GM10266 (cell line): Measurements from ENCODE around the gene SCYGR8.
"Not testable (repeated sequence)": the region's sequence is repeated elsewhere in the genome, so short reads cannot be mapped to it uniquely, and the experiment has no call there.

ENCODE experiments used
- DNase-seq: peaks from one replicate; pipeline ENCODE4 v3.0.0; 2012; ENCODE audit errors: extremely low spot score
- TF ChIP-seq, protein P1 (sequence below): IDR thresholded peaks from 2 replicates; pipeline ENCODE4 v1.5.1; 2012; ENCODE audit warnings: mild to moderate bottlenecking, low read depth; ENCODE audit not compliant: control insufficient read depth, insufficient read depth; ENCODE audit errors: missing control alignments

Gene SCYGR8

DNA sequence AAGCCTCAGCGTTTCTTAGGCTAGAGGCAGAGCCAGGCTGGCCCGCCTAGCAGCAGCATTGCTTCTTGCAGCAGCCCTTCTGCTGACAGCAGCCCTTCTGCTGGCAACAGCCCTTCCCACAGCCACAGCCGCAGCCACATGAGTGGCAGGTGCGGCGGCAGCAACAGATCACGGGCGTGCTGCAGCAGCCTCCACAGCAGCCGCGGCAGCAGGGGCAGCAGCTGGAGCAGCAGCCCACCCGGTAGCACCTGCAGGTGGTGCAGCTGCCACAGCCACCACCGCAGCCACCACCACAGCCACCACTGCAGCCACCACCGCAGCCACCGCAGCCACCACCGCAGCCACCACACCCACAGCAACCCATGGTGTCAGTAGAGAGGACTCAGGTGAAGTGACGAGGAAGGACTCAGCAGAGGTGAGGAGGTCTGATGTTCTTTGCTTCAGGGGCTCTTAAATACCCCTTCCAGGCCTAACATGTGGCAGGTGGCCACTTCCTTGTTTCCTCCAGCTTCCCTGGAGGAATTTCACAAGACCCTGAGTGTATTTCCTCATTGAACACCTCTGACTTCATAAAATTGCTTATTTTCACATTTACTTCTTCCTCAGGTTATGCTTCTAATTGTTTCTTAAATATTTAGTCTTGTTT lies 21.2 kb upstream of the SCYGR8 start, which contains the start of gene SCYGR6:
TSS of gene SCYGR6 (minus strand) at position 364 of the 646 bp plus-strand sequence. CDS start at position 364, 0 bp downstream.
- DNase-seq, result no peak
- TF ChIP-seq, protein P1, sequence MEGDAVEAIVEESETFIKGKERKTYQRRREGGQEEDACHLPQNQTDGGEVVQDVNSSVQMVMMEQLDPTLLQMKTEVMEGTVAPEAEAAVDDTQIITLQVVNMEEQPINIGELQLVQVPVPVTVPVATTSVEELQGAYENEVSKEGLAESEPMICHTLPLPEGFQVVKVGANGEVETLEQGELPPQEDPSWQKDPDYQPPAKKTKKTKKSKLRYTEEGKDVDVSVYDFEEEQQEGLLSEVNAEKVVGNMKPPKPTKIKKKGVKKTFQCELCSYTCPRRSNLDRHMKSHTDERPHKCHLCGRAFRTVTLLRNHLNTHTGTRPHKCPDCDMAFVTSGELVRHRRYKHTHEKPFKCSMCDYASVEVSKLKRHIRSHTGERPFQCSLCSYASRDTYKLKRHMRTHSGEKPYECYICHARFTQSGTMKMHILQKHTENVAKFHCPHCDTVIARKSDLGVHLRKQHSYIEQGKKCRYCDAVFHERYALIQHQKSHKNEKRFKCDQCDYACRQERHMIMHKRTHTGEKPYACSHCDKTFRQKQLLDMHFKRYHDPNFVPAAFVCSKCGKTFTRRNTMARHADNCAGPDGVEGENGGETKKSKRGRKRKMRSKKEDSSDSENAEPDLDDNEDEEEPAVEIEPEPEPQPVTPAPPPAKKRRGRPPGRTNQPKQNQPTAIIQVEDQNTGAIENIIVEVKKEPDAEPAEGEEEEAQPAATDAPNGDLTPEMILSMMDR, result no peak

DNA sequence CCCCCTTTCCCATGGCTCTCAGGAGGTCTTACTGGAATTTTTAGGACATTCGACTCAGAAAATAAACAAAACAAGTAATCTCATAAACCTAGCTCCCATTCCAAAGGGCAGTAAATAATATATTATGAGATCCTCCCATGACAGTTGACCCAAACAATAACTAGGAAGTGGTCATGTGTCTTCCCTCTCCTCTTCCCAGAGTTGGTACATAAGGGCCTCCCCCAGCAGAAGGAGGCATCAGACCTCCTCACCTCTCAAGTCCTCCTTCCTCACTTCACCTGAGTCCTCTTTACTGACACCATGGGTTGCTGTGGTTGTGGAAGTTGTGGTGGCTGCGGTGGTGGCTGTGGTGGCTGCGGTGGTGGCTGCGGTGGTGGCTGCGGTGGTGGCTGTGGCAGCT lies 17.7 kb upstream of the SCYGR8 start, which contains the start of gene SCYGR7:
TSS of gene SCYGR7 (plus strand) at position 301 of the 400 bp plus-strand sequence. CDS start at position 301, 0 bp downstream.
- TF ChIP-seq, protein P1, result no peak

DNA sequence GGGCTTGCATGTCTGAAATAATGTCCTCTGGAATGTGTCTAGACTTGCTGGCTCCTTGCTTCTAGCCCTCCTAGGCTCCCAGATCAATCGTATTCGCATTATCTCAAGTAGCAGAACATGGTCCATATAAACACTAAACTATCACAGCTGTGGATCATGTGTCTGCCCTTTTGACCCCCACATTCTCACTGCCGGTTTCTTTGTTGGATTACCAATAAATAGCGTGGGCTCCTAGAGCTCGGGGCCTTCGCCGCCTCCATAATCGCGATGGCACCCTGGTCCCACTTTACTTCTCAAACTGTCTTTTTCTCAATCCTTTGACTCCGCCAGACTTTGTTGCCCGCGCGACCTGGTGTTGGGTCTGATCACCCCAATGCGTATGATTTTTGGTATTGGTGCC lies 6.3 kb upstream of the SCYGR8 start:
- DNase-seq, result no peak
- TF ChIP-seq, protein P1, result no peak

More for the DNA sequence above, 17.7 kb upstream of the SCYGR8 start, which contains the start of gene SCYGR7:
- DNase-seq, result no peak

DNA sequence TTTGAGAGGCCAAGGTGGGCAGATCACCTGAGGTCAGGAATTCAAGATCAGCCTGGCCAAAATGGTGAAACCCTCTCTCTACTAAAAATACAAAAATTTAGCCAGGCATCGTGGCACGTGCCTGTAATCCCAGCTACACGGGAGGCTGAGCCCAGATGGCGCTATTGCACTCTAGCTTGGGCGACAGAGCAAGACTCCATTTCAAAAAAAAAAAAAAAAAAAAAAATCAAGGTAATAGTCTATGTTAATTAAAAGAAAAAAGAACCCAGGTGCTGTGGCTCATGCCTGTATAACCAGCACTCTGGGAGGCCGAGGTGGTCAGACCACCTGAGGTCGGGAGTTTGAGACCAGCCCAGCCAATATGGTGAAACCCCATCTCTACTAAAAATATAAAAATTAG lies 5.0 kb upstream of the SCYGR8 start:
- not testable (repeated sequence) for DNase-seq

DNA sequence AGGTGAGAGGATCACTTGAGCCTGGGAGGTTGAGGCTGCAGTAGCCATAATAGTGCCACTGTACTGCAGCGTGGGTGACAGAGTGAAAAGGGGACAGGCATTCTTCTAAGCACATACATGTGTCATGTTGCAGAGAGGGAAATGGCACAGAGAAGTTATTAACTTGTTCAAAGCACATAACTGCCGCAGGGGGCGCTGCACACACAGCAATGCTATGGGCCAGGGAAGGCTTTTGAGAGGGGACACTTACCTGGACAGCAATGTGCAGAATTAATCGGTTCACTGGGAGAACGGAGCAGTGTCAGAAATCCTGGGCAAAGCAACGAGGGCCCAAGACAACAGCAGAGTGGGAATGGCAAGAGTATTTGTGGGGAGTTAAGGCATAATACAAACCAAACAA lies 2.4 kb downstream of the SCYGR8 start:
- TF ChIP-seq, protein P1, result peak; percentile 37
- no peak for DNase-seq

DNA sequence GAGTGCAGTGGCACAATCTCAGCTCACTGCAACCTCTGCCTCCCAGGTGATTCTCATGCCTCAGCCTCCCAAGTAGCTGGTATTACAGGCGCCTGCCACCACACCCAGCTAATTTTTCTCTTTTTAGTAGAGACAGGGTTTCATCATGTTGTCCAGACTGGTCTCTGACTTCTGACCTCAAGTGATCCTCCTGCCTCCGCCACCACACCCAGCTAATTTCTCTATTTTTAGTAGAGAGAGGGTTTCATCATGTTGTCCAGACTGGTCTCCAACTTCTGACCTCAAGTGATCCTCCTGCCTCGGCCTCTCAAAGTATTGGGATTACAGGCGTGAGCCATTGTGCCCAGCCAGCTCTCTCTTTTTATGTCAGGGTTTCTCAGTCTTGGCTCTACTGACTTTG lies 10.6 kb downstream of the SCYGR8 start:
- DNase-seq, result not testable (repeated sequence)

DNA sequence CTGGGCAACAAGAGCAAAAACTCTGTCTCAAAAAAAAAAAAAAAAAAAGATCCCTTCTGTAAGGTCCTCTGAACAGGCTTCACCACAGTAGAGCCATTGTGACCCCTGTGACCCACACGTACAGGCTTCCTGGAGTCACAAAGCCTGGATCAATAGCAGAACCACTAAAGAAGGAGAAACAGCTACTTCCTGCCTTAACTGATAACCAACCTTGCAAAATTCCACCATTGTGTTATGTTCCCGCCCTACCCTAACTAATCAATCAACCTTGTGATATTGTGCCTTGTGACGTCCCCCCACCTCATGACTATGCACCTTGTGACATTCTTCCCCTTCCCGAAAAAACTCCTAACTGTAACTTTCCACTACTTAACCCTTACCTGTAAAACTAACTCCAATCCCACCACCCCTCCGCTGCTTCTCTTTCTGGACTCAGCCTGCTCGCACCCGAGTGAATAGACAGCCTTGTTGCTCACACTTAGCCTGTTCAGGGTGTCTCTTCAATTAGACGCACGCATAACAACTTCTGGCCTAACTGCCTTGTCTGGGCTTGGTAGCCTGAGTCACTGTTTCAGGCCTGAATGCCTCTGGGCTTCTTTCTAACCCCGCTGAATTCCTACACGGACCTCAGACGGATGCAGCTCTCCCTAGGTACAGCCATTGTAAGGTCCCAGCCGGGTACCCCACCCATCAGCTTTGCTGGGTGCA lies 13.9 kb downstream of the SCYGR8 start:
- TF ChIP-seq, protein P1, result no peak
- no peak for DNase-seq

DNA sequence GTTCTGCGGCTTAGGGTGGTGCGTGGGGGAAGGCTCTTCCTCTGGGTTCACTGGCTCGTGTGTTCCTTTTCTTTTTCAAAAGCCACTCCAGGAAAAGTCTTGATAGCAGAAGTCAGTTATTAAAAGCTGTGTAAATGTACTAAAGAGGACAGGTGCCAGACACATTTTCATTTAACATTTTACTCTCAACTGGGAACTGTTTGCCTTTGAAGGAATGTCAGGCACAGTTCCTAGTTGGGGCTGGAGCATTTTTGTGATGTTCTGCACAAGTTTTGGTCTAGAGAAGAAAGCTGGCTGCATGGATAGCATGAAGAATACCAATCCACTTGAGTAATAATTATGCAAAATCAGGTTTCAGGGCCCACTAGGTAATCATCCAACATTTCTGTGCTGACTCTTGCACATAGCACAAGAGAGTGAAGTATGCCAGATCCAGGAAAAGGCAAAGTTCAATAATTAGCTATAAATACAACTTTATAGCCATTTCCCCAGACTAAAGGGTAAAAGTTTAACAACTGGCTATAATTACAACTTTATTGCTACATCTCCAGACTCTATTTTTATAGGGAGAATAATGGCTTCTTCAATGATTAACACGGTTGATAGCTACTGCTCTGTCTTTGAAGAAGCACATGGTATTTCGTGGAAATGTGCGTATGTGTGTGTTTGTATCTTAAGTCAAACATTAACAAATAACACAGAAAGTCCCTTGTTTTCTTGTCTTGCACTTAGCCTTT lies 16.2 kb downstream of the SCYGR8 start:
- no peak for DNase-seq

More for the DNA sequence above, 16.2 kb downstream of the SCYGR8 start:
- TF ChIP-seq, protein P1, result no peak
